Loucy (cell line): Measurements from ENCODE around the gene STEAP4.
"Not testable (repeated sequence)": the region's sequence is repeated elsewhere in the genome, so short reads cannot be mapped to it uniquely, and the experiment has no call there.

ENCODE experiments used
- H2AFZ ChIP-seq: fragments of 200-600 bp; sonication (generic); 2 replicates; pipeline ENCODE4 v1.6.0; 2016; ENCODE audit warnings: antibody characterized with exemption, mild to moderate bottlenecking, low read length, moderate library complexity
- H3F3A ChIP-seq: fragments of 200-600 bp; 2 replicates; pipeline ENCODE4 v1.6.0; 2016; ENCODE audit warnings: antibody characterized with exemption, low read depth, mild to moderate bottlenecking
- H3K27me3 ChIP-seq: fragments of 200-600 bp; sonication (generic); 2 replicates; pipeline ENCODE4 v1.6.1; 2014; ENCODE audit warnings: low read length, mild to moderate bottlenecking; ENCODE audit not compliant: insufficient read depth, poor library complexity, severe bottlenecking
- H3K36me3 ChIP-seq: fragments of 200-600 bp; sonication (generic); 2 replicates; pipeline ENCODE4 v1.6.1; 2016; ENCODE audit warnings: low read length; ENCODE audit not compliant: insufficient read depth
- H3K4me1 ChIP-seq: fragments of 200-600 bp; sonication (generic); 2 replicates; pipeline ENCODE4 v1.5.1; 2014; ENCODE audit warnings: low read length, mild to moderate bottlenecking; ENCODE audit not compliant: insufficient read depth, poor library complexity, severe bottlenecking
- H3K4me2 ChIP-seq: fragments of 200-600 bp; sonication (generic); 2 replicates; pipeline ENCODE4 v1.6.0; 2014; ENCODE audit warnings: antibody characterized with exemption, low read length, low read depth, mild to moderate bottlenecking; ENCODE audit not compliant: poor library complexity, severe bottlenecking
- H3K4me3 ChIP-seq: fragments of 200-600 bp; sonication (generic); 2 replicates; pipeline ENCODE4 v1.5.1; 2014; ENCODE audit warnings: low read length, mild to moderate bottlenecking, mixed read lengths; ENCODE audit not compliant: poor library complexity, severe bottlenecking
- H3K79me2 ChIP-seq: fragments of 200-600 bp; sonication (generic); 2 replicates; pipeline ENCODE4 v1.6.1; 2014; ENCODE audit warnings: low read length; ENCODE audit not compliant: insufficient read depth
- H3K9ac ChIP-seq: fragments of 200-600 bp; sonication (generic); 2 replicates; pipeline ENCODE4 v1.6.0; 2014; ENCODE audit warnings: mild to moderate bottlenecking, low read depth, low read length, moderate library complexity; ENCODE audit not compliant: poor library complexity, severe bottlenecking
- H3K9me2 ChIP-seq: fragments of 200-600 bp; sonication (generic); replicated peaks from 2 replicates; pipeline ENCODE4 v1.6.1; 2016; ENCODE audit warnings: low read depth, low read length, mixed read lengths
- H3K9me3 ChIP-seq: fragments of 200-600 bp; sonication (generic); 2 replicates; pipeline ENCODE4 v1.6.1; 2014; ENCODE audit warnings: mild to moderate bottlenecking, antibody characterized with exemption, low read length, low read depth; ENCODE audit not compliant: insufficient read depth
- H4K20me1 ChIP-seq: fragments of 200-600 bp; sonication (generic); 2 replicates; pipeline ENCODE4 v1.6.0; 2014; ENCODE audit warnings: antibody characterized with exemption, low read length, mild to moderate bottlenecking; ENCODE audit not compliant: insufficient read depth, poor library complexity, severe bottlenecking
- EZH2phosphoT487 ChIP-seq: fragments of 200-600 bp; IDR thresholded peaks from 2 replicates; pipeline ENCODE4 v1.6.1; 2018; ENCODE audit warnings: antibody characterized with exemption, mild to moderate bottlenecking, moderate library complexity, borderline replicate concordance
- TF ChIP-seq, protein P1 (sequence below): fragments of 200-600 bp; sonication (generic); conservative IDR thresholded peaks from 2 replicates; pipeline ENCODE4 v1.5.1; 2014; ENCODE audit warnings: mild to moderate bottlenecking, antibody characterized with exemption, low read length

Gene STEAP4

DNA sequence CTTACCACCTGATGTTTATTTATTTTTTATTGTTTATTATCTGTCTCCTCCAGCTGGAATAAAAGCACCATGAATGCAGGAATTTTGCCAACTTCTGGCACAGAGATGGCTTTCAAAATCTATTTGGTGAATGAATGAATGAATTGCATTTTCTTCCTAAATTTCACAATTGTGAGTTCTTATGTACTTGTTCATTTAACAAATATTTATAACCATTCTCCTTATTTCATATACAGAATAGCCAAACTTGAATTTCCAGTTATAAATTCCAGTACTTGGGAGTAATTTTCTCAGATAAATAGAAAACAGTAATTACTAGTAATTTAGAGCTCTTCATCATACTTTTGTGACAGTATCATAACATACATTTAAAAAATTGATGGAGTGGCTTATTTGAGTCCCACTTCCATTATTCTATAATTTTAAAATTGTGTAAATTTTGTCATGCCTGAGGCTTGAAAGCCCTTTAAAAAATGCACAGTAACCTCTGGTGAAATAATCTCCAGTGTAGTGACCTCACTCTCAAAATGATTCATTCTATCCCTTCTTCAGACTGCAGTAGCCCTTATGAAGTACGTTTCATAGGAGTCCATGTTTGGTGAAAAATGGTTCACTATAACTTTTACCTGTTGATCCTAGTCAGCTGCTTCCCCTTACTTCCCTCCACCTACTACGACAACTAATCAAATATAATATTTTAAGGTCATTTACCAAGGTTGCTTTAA, 46.9 kb downstream of the STEAP4 start:
- Histone ChIP-seq H3K9me2 (no peaks in the 10 kb centered on the region), H3K36me3 (no peaks in the 10 kb centered on the region), H3K4me3 (no peak overlapping the region), H4K20me1 (no peaks in the 10 kb centered on the region), H3K4me2 (no peak overlapping the region), H3K4me1 (no peaks in the 10 kb centered on the region), H3K27me3 (no peaks in the 10 kb centered on the region), H3F3A (no peaks in the 10 kb centered on the region), H3K79me2 (no peaks in the 10 kb centered on the region), H3K9me3 (no peaks in the 10 kb centered on the region), H3K9ac (no peak overlapping the region), H2AFZ (no peak overlapping the region)
- TF ChIP-seq EZH2phosphoT487, result no peak
- TF ChIP-seq, protein P1, sequence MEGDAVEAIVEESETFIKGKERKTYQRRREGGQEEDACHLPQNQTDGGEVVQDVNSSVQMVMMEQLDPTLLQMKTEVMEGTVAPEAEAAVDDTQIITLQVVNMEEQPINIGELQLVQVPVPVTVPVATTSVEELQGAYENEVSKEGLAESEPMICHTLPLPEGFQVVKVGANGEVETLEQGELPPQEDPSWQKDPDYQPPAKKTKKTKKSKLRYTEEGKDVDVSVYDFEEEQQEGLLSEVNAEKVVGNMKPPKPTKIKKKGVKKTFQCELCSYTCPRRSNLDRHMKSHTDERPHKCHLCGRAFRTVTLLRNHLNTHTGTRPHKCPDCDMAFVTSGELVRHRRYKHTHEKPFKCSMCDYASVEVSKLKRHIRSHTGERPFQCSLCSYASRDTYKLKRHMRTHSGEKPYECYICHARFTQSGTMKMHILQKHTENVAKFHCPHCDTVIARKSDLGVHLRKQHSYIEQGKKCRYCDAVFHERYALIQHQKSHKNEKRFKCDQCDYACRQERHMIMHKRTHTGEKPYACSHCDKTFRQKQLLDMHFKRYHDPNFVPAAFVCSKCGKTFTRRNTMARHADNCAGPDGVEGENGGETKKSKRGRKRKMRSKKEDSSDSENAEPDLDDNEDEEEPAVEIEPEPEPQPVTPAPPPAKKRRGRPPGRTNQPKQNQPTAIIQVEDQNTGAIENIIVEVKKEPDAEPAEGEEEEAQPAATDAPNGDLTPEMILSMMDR, result no peak

DNA sequence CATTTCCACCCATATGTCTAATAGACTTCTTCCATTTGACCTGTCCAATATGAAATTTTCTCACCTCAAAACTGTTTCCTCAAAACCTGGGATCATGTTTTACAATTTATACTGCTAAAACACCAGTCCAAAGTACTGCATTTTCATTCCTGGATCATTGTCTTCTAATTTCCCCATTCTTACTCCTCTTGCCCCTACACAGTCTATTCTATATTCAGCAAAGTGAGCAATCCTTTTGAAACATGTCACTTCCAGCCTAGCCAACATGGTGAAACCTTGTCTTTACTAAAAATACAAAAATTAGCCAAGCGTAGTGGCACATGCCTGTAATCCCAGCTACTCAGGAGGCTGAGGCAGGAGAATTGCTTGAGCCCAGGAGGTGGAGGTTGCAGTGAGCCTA, 48.4 kb downstream of the STEAP4 start:
- not testable (repeated sequence) for H4K20me1 ChIP-seq, H3K9me3 ChIP-seq, H2AFZ ChIP-seq, H3K36me3 ChIP-seq, H3F3A ChIP-seq, H3K4me3 ChIP-seq, H3K27me3 ChIP-seq, H3K4me1 ChIP-seq, H3K9ac ChIP-seq, H3K79me2 ChIP-seq, H3K9me2 ChIP-seq, H3K4me2 ChIP-seq

DNA sequence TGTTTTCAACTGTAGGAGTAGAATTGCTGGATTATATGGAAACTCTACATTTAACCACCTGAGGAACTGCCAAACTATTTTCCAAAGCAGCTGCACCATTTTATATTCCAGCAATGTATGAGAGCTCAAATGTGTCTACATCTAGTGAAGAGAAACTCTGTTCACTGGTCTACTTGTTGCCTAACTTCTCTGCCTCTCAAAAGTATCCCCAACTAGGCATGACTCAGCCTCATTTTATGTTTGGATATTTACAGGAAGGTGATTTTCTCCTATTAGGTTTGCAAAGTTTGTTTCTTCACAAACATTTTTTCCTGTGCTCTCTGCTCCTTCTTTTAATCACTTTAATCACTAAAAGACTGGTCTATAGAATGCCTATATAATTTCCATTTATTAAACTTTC, 49.8 kb downstream of the STEAP4 start:
- no peaks in the 10 kb centered on the region for H3K9me3 ChIP-seq
- H2AFZ ChIP-seq, result no peak overlapping the region
- no peaks in the 10 kb centered on the region for H4K20me1 ChIP-seq
- no peaks in the 10 kb centered on the region for H3K27me3 ChIP-seq
- no peaks in the 10 kb centered on the region for H3K79me2 ChIP-seq
- H3K9me2 ChIP-seq, result no peaks in the 10 kb centered on the region
- H3F3A ChIP-seq, result no peaks in the 10 kb centered on the region
- H3K4me1 ChIP-seq, result no peaks in the 10 kb centered on the region
- no peak overlapping the region for H3K4me2 ChIP-seq
- H3K36me3 ChIP-seq, result no peaks in the 10 kb centered on the region
- TF ChIP-seq, protein P1, result no peak
- no peak overlapping the region for H3K4me3 ChIP-seq
- H3K9ac ChIP-seq, result no peak overlapping the region

DNA sequence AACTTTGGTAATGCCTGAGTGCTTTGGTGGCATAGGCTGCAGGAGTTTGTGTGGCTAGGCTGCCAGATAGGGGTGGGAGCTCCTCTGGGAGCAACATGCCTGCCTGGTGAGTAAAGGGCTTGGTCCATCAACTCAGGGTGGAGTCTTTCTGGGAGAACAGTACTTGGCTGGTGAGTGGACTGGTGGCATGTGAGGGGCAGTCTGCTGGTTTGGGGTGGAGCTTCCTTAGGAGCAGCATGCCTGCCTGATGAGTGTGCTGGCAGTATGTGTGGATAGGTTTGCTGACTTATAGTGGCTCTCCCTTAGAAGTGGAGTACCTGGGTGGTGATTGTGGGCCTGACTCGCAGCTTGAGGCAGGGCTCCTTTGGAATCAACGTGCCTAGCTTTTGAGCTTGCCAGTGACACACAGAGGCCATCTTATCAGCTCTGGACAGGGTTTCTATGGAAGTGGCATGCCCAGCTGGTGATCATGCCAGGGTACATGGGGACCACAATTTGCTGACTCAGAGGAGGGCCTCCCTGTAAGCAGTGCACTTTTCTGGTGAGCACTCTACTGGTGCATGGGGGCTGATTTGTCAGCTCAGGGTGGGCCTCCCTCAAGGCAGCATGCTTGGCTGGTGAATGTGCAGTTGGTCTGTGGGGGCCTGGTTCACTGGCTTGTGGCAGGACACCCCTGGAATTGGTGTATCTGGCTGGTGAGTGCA, 51.8 kb downstream of the STEAP4 start:
- no peaks in the 10 kb centered on the region for H3K36me3 ChIP-seq
- H3K4me1 ChIP-seq, result no peaks in the 10 kb centered on the region
- H3K27me3 ChIP-seq, result no peaks in the 10 kb centered on the region
- no peaks in the 10 kb centered on the region for H3K79me2 ChIP-seq
- no peak overlapping the region for H3K4me3 ChIP-seq
- H2AFZ ChIP-seq, result no peak overlapping the region
- H4K20me1 ChIP-seq, result no peaks in the 10 kb centered on the region
- no peaks in the 10 kb centered on the region for H3K9me3 ChIP-seq
- H3K9me2 ChIP-seq, result no peaks in the 10 kb centered on the region
- no peak overlapping the region for H3K9ac ChIP-seq
- no peak overlapping the region for H3K4me2 ChIP-seq
- TF ChIP-seq EZH2phosphoT487, result no peak
- TF ChIP-seq, protein P1, result no peak
- H3F3A ChIP-seq, result no peaks in the 10 kb centered on the region
